Activated T-cell treated with anti-CD3 and anti-CD28 coated beads, Interleukin-2, amount 50 U/mL, for 4 hours (primary cell): ENCODE measurements around the gene TPT1. TPM values are rescaled to one million over a fixed set of nuclear protein-coding genes. Genes with fewer than 3 reads are reported as not detected.
"Not testable (repeated sequence)": the region's sequence is repeated elsewhere in the genome, so short reads cannot be mapped to it uniquely, and the experiment has no call there.

ENCODE experiments used
- ATAC-seq, 2 donors: fragments of 200-7000 bp; cut with Tn5 transposase; one replicate each; pipeline ENCODE4 v1.10.0; 2021
- DNase-seq: peaks from one replicate; pipeline ENCODE4 v3.0.0-alpha.2; 2020
- H3K27me3 Mint-ChIP-seq: one replicate; pipeline ENCODE4 v1.8.0; 2021; ENCODE audit warnings: low read depth, mixed read lengths
- H3K36me3 Mint-ChIP-seq: one replicate; pipeline ENCODE4 v1.8.0; 2022; ENCODE audit warnings: mixed read lengths; ENCODE audit not compliant: insufficient read depth
- H3K4me1 Mint-ChIP-seq: one replicate; pipeline ENCODE4 v1.8.0; 2021; ENCODE audit warnings: low read depth, mixed read lengths
- H3K4me3 Mint-ChIP-seq: one replicate; pipeline ENCODE4 v1.8.0; 2021; ENCODE audit warnings: mild to moderate bottlenecking, moderate library complexity, mixed read lengths
- H3K9me3 Mint-ChIP-seq: one replicate; pipeline ENCODE4 v1.8.0; 2021; ENCODE audit warnings: mixed read lengths
- total RNA-seq, 3 donors: library from RNA; stranded (reverse); gene quantifications; one replicate each; pipeline ENCODE4 v1.2.1, GENCODE V29; 2021

Gene TPT1
- total RNA-seq, 3 donors from 2014 or later: 1,937 to 2,193 (median 1,961) TPM

- Mint-ChIP-seq H3K4me3 (no peak overlapping the region), H3K27me3 (peaks cover 2% of the 10 kb centered on the region), H3K9me3 (no peaks in the 10 kb centered on the region), H3K36me3 (no peaks in the 10 kb centered on the region), H3K4me1 (peaks cover 14% of the 10 kb centered on the region)
- DNase-seq (no peak), ATAC-seq (no peak)
Observed at GRCh38 chr13:45314822-45315221, 26.2 kb downstream of the TPT1 start.

GRCh38 chr13:45310341-45311131 lies 30.4 kb downstream of the TPT1 start:
- no peak for ATAC-seq

GRCh38 chr13:45306966-45307365 lies 34.0 kb downstream of the TPT1 start:
- H3K36me3 Mint-ChIP-seq: no peaks in the 10 kb centered on the region

More at GRCh38 chr13:45310341-45311131, 30.4 kb downstream of the TPT1 start:
- peaks cover 19% of the 10 kb centered on the region for H3K4me1 Mint-ChIP-seq
- no peak for DNase-seq
- no peaks in the 10 kb centered on the region for H3K9me3 Mint-ChIP-seq
- no peaks in the 10 kb centered on the region for H3K36me3 Mint-ChIP-seq
- peak overlapping the region; percentile 79 for H3K4me3 Mint-ChIP-seq
- H3K27me3 Mint-ChIP-seq: peaks cover 6% of the 10 kb centered on the region

GRCh38 chr13:45305079-45305478 lies 35.9 kb downstream of the TPT1 start:
- no peak for DNase-seq
- Mint-ChIP-seq H3K9me3 (no peaks in the 10 kb centered on the region), H3K4me3 (no peak overlapping the region), H3K36me3 (no peaks in the 10 kb centered on the region), H3K4me1 (peaks cover 8% of the 10 kb centered on the region), H3K27me3 (peaks cover 4% of the 10 kb centered on the region)
- ATAC-seq: no peak

More at GRCh38 chr13:45306966-45307365, 34.0 kb downstream of the TPT1 start:
- DNase-seq: no peak
- Mint-ChIP-seq H3K9me3 (no peaks in the 10 kb centered on the region), H3K4me1 (peaks cover 19% of the 10 kb centered on the region), H3K4me3 (no peak overlapping the region), H3K27me3 (peaks cover 6% of the 10 kb centered on the region)
- no peak for ATAC-seq

GRCh38 chr13:45303866-45304265 lies 37.1 kb downstream of the TPT1 start:
- Mint-ChIP-seq H3K36me3 (no peaks in the 10 kb centered on the region), H3K27me3 (no peaks in the 10 kb centered on the region), H3K4me1 (peaks cover 6% of the 10 kb centered on the region), H3K4me3 (no peak overlapping the region), H3K9me3 (no peaks in the 10 kb centered on the region)
- DNase-seq: no peak
- no peak for ATAC-seq

- H3K4me3 Mint-ChIP-seq: no peak overlapping the region
- no peak for DNase-seq
- H3K27me3 Mint-ChIP-seq: no peaks in the 10 kb centered on the region
Observed at GRCh38 chr13:45303026-45303425, 38.0 kb downstream of the TPT1 start.

GRCh38 chr13:45302507-45302906 lies 38.5 kb downstream of the TPT1 start:
- H3K27me3 Mint-ChIP-seq: no peaks in the 10 kb centered on the region
- H3K36me3 Mint-ChIP-seq: no peaks in the 10 kb centered on the region
- no peak overlapping the region for H3K4me3 Mint-ChIP-seq

More at GRCh38 chr13:45303026-45303425, 38.0 kb downstream of the TPT1 start:
- no peak for ATAC-seq
- H3K36me3 Mint-ChIP-seq: no peaks in the 10 kb centered on the region
- no peaks in the 10 kb centered on the region for H3K9me3 Mint-ChIP-seq
- peaks cover 13% of the 10 kb centered on the region for H3K4me1 Mint-ChIP-seq

GRCh38 chr13:45301263-45301662 lies 39.7 kb downstream of the TPT1 start:
- peaks cover 31% of the 10 kb centered on the region for H3K4me1 Mint-ChIP-seq
- no peak overlapping the region for H3K4me3 Mint-ChIP-seq
- DNase-seq: no peak
- H3K27me3 Mint-ChIP-seq: no peaks in the 10 kb centered on the region
- peaks cover 5% of the 10 kb centered on the region for H3K36me3 Mint-ChIP-seq
- ATAC-seq: no peak
- no peaks in the 10 kb centered on the region for H3K9me3 Mint-ChIP-seq

More at GRCh38 chr13:45302507-45302906, 38.5 kb downstream of the TPT1 start:
- ATAC-seq: no peak
- DNase-seq: no peak
- H3K4me1 Mint-ChIP-seq: peaks cover 18% of the 10 kb centered on the region
- no peaks in the 10 kb centered on the region for H3K9me3 Mint-ChIP-seq

GRCh38 chr13:45300190-45300985 lies 40.6 kb downstream of the TPT1 start:
- no peaks in the 10 kb centered on the region for H3K9me3 Mint-ChIP-seq
- no peak for ATAC-seq

GRCh38 chr13:45299194-45299593 lies 41.8 kb downstream of the TPT1 start:
- peaks cover 45% of the 10 kb centered on the region for H3K4me1 Mint-ChIP-seq
- H3K9me3 Mint-ChIP-seq: no peaks in the 10 kb centered on the region
- H3K4me3 Mint-ChIP-seq: no peak overlapping the region
- H3K27me3 Mint-ChIP-seq: no peaks in the 10 kb centered on the region
- ATAC-seq (no peak), DNase-seq (no peak)
- H3K36me3 Mint-ChIP-seq: peaks cover 5% of the 10 kb centered on the region

More at GRCh38 chr13:45300190-45300985, 40.6 kb downstream of the TPT1 start:
- Mint-ChIP-seq H3K4me3 (no peak overlapping the region), H3K4me1 (peaks cover 39% of the 10 kb centered on the region), H3K36me3 (peaks cover 5% of the 10 kb centered on the region), H3K27me3 (no peaks in the 10 kb centered on the region)
- DNase-seq: no peak

- DNase-seq, ATAC-seq, H3K4me3 Mint-ChIP-seq: not testable (repeated sequence)
Observed at GRCh38 chr13:45298550-45298949, 42.4 kb downstream of the TPT1 start.

GRCh38 chr13:45298206-45298505 lies 42.8 kb downstream of the TPT1 start:
- ATAC-seq (no peak), DNase-seq (no peak)
- Mint-ChIP-seq H3K27me3 (no peaks in the 10 kb centered on the region), H3K36me3 (peaks cover 5% of the 10 kb centered on the region), H3K9me3 (no peaks in the 10 kb centered on the region), H3K4me3 (peak overlapping the region; percentile 1), H3K4me1 (peaks cover 45% of the 10 kb centered on the region)

More at GRCh38 chr13:45298550-45298949, 42.4 kb downstream of the TPT1 start:
- not testable (repeated sequence) for H3K36me3 Mint-ChIP-seq, H3K9me3 Mint-ChIP-seq, H3K27me3 Mint-ChIP-seq
- H3K4me1 Mint-ChIP-seq: peaks cover 45% of the 10 kb centered on the region

- peak overlapping the region; percentile 1 for H3K4me3 Mint-ChIP-seq
- no peaks in the 10 kb centered on the region for H3K9me3 Mint-ChIP-seq
- H3K36me3 Mint-ChIP-seq: peaks cover 5% of the 10 kb centered on the region
- no peaks in the 10 kb centered on the region for H3K27me3 Mint-ChIP-seq
- no peak for DNase-seq
- H3K4me1 Mint-ChIP-seq: peaks cover 45% of the 10 kb centered on the region
- peak; percentile 88 to 90 for ATAC-seq
Observed at GRCh38 chr13:45297456-45298205, 43.4 kb downstream of the TPT1 start.

- DNase-seq: no peak
- peaks cover 45% of the 10 kb centered on the region for H3K4me1 Mint-ChIP-seq
- no peaks in the 10 kb centered on the region for H3K9me3 Mint-ChIP-seq
- H3K36me3 Mint-ChIP-seq: peaks cover 7% of the 10 kb centered on the region
- no peak overlapping the region for H3K4me3 Mint-ChIP-seq
- no peaks in the 10 kb centered on the region for H3K27me3 Mint-ChIP-seq
- no peak for ATAC-seq
Observed at GRCh38 chr13:45296259-45296658, 44.7 kb downstream of the TPT1 start.
